GM12872 (cell line): Measurements from ENCODE around the gene MPC2.

Source experiments
- CTCF ChIP-seq: IDR thresholded peaks from 3 replicates; pipeline ENCODE4 v1.5.1; 2011; ENCODE audit warnings: low read depth, mild to moderate bottlenecking, low read length, moderate library complexity; ENCODE audit not compliant: insufficient read depth

The MPC2 gene

GRCh38 chr1:167912294-167912693 is 24.6 kb downstream of the MPC2 start:
- no peak for TF ChIP-seq CTCF

GRCh38 chr1:167911413-167911812 is 25.5 kb downstream of the MPC2 start:
- no peak for TF ChIP-seq CTCF

GRCh38 chr1:167910530-167910929 is 26.3 kb downstream of the MPC2 start:
- no peak for TF ChIP-seq CTCF

- TF ChIP-seq CTCF, result no peak
Measured at GRCh38 chr1:167909691-167910180, 27.1 kb downstream of the MPC2 start.

GRCh38 chr1:167905671-167906070 is 31.2 kb downstream of the MPC2 start:
- TF ChIP-seq CTCF, result no peak

GRCh38 chr1:167905182-167905581 is 31.7 kb downstream of the MPC2 start:
- TF ChIP-seq CTCF, result no peak

GRCh38 chr1:167904652-167905130 is 32.2 kb downstream of the MPC2 start:
- TF ChIP-seq CTCF, result no peak
